Measurements from ENCODE around the gene GHR. TPM values are rescaled to one million over a fixed set of nuclear protein-coding genes. Genes with fewer than 3 reads are reported as not detected.

Gene GHR
- total and polyA plus RNA-seq, 2 of the 8 experiments (the other 6 are each of a cell fraction or from before 2014, with no cell fraction given): 0.15 to 0.19 TPM

DNA sequence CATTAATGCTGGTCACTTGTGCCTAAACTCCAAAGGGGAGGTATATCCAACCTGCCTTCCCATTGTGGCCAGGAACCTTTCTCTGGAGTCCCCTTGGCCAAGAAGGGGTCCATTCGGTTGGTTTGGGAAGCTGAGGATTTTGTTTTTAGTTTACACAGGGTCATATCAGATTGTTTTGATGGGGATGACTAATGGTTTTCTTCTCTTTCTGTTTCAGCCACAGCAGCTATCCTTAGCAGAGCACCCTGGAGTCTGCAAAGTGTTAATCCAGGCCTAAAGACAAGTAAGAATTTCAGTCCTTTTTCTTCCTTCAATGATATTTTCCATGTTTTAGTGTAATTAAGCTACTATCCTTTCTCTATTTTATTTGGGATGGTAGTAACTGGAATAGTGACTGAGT lies 205.6 kb downstream of the GHR start:
- ChIA-PET CTCF (ENCODE audit: partially characterized antibody) (no interaction called here), POLR2A (ENCODE audit: partially characterized antibody) (no interaction called here)
- Histone ChIP-seq H3K4me3 (ENCODE audit: extremely low read depth in 1 of 4, insufficient read depth in 2 of 4, low read depth in 3 of 4, low read length in 4 of 4) (no peak overlapping the region), H3K23me2 (ENCODE audit: low read depth, low read length) (no peaks in the 10 kb centered on the region), H3K4me2 (ENCODE audit: insufficient read depth in 1 of 2, low read depth in 2 of 2, low read length in 2 of 2) (no peak overlapping the region), H2BK120ac (replicated peaks; ENCODE audit: low read depth, low read length) (no peak overlapping the region), H3K56ac (replicated peaks; ENCODE audit: insufficient read length, low read depth, low read length) (no peak overlapping the region), H3K9ac (replicated peaks in 1 of 4; ENCODE audit: extremely low read depth in 1 of 4, low read depth in 3 of 4, low read length in 3 of 4) (no peak overlapping the region), H4K91ac (replicated peaks; ENCODE audit: insufficient read length, low read length) (no peak overlapping the region), H3K14ac (ENCODE audit: insufficient read length) (no peak overlapping the region), H4K8ac (ENCODE audit: extremely low read depth, insufficient read depth, low read length) (no peak overlapping the region), H2AFZ (ENCODE audit: low read length) (no peak overlapping the region), H3K27me3 (replicated peaks in 1 of 4; ENCODE audit: control insufficient read depth in 3 of 4, extremely low read depth in 1 of 4, insufficient read depth in 3 of 4, low read length in 3 of 4) (no peaks in the 10 kb centered on the region), H3K79me1 (ENCODE audit: low read depth, low read length) (no peaks in the 10 kb centered on the region), H3K4me1 (replicated peaks in 1 of 4; ENCODE audit: control insufficient read depth in 3 of 4, insufficient read depth in 4 of 4, low read length in 3 of 4) (peaks cover 0 to 4% (median 0%) of the 10 kb centered on the region in 4 experiments; a peak in 1 of 7 replicates), H2BK20ac (ENCODE audit: low read length) (no peak overlapping the region), H3K18ac (ENCODE audit: extremely low read depth, low read length) (no peak overlapping the region), H3K36me3 (ENCODE audit: control insufficient read depth in 2 of 4, insufficient read depth in 4 of 4, low read length in 3 of 4) (no peaks in the 10 kb centered on the region), H4K5ac (ENCODE audit: insufficient read length, low read depth, low read length) (no peak overlapping the region), H3K9me3 (ENCODE audit: insufficient read depth in 2 of 2, low read depth in 1 of 2, low read length in 1 of 2) (no peaks in the 10 kb centered on the region), H2BK5ac (ENCODE audit: low read depth, low read length) (no peak overlapping the region), H3K79me2 (ENCODE audit: control insufficient read depth in 1 of 2, insufficient read depth in 2 of 2, low read length in 2 of 2) (no peaks in the 10 kb centered on the region), H3K23ac (ENCODE audit: insufficient read length) (no peak overlapping the region), H3K27ac (ENCODE audit: low read depth, low read length) (no peak overlapping the region), H2BK12ac (ENCODE audit: low read depth, low read length) (no peak overlapping the region), H4K20me1 (replicated peaks in 1 of 2; ENCODE audit: control insufficient read depth in 1 of 2, insufficient read depth in 2 of 2, low read length in 2 of 2) (no peaks in the 10 kb centered on the region), H3K4ac (replicated peaks; ENCODE audit: insufficient read length, low read depth, low read length) (no peak overlapping the region), H2AK5ac (ENCODE audit: low read depth, low read length) (no peak overlapping the region), H2BK15ac (ENCODE audit: low read length) (no peak overlapping the region)
- TF ChIP-seq RNF2 (IDR thresholded peaks at IDR 0.05; ENCODE audit: borderline replicate concordance, low read depth, low read length, missing control alignments, poor library complexity, severe bottlenecking) (no peak), SP2 (IDR thresholded peaks at IDR 0.05; ENCODE audit: low read length) (no peak), JUND (IDR thresholded peaks at IDR 0.05; ENCODE audit: low read length) (no peak), TBP (IDR thresholded peaks at IDR 0.05; ENCODE audit: low read depth, low read length) (no peak), CBX5 (IDR thresholded peaks at IDR 0.05; ENCODE audit: low read depth, low read length) (no peak), ASH2L (IDR thresholded peaks at IDR 0.05; ENCODE audit: low read length) (no peak), KDM4A (IDR thresholded peaks at IDR 0.05; ENCODE audit: low read depth, low read length, severe bottlenecking) (no peak), BCL11A (IDR thresholded peaks at IDR 0.05; ENCODE audit: low read depth in 2 of 2, low read length in 2 of 2) (no peak), FOSL1 (IDR thresholded peaks at IDR 0.05; ENCODE audit: insufficient read depth, low read depth, low read length) (no peak), EP300 (IDR thresholded peaks at IDR 0.05; ENCODE audit: borderline replicate concordance in 1 of 2, low read depth in 2 of 2, low read length in 2 of 2) (no peak)
- TF ChIP-seq, protein P1, sequence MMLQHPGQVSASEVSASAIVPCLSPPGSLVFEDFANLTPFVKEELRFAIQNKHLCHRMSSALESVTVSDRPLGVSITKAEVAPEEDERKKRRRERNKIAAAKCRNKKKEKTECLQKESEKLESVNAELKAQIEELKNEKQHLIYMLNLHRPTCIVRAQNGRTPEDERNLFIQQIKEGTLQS (IDR thresholded peaks at IDR 0.05; ENCODE audit: insufficient read depth, low read depth, low read length): no peak
- FAIRE-seq: no peak
- DNase-seq (ENCODE audit: low read depth in 1 of 2, low spot score in 2 of 2): no peak
- WGBS, 2 experiments (ENCODE audit: extremely low coverage in 1 of 2, insufficient coverage in 1 of 2, insufficient read length in 1 of 2, insufficient replicate concordance in 2 of 2, low coverage in 1 of 2, low lambda C conversion rate in 2 of 2, missing lambda C conversion rate in 1 of 2): 86% methylated on average over 1 of the region's 1 CpG; no CpG with 5 or more reads in 1 of the 2 experiments

Data from H1 (cell line).